GDM1 (cell line): ENCODE results near the gene LHX6.

ENCODE experiments used
- DNase-seq: peaks from one replicate; lab custom pipeline; 2025; lab: John Stamatoyannopoulos, UW

LHX6 gene

DNA sequence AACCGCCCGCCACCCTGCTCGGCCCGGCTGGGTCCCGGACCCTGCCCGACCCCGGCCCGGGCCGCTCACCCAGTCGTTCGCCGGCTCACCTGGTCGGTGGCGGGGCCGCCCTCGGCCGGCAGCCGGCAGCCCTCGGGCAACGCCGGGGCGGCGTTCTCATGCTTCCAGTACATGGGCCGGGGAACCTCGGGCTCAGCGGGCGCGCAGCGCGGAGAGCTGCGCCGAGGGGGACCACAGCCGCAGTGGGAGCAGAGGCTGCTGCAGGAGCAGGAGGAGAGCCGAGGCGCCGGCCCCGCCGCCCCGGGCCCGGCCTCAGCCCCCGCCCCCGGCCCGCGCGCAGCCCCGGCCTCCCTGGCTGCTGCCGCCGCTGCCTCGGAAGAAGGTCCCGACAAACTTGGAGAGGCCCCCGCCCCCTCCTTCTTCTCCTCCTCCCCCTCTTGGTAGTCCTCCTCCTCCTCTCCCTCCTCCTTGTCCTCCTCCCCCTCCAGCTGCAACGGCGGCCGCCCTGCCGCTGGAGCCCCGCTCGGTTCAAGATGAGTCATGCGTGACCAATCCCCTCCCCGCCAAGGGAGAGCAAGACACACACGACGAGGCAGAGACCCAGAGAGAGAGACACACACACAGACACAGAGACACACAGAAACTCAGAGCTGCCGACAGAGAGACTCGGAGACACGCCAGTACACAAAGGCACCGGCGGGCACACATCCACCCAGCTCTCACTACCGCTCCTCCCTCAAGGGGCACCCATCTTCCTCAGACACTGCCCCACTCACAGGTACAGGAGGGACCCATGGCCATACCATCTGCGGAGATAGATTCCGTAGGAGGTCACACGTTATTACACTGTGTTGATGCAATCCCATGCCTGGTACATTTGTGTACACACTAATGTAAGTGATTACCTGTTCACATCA lies at the start of gene LHX6:
Gene LHX6 (minus strand): TSS at position 390 of the 917 bp plus-strand sequence. CDS start 217 bp downstream, at position 173.
- no peak for DNase-seq

DNA sequence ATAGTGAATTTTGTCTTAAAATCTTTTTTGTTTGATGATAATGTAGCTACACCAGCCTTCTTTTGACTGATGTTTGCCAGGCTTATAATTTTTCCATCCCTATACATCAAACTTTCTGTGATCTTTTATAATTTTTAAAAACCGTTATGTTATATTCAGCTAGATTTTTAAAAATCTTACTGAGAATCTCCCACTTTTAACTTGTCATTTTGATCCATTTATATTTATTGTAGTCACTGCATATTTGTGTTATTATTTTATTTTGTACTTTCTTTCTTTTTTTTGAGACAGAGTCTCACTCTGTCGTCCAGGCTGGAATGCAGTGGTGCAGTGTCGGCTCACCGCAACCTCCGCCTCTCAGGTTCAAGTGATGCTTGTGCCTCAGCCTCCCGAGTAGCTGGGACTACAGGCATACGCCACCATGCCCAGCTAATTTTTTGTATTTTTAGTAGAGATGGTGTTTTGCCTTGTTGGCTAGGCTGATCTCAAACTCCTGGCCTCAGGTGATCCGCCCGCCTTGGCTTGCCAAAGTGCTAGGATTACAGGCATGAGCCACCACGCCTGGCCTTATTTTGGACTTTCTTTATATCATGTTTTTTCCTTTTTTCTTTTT lies 48.6 kb upstream of the LHX6 start:
- no peak for DNase-seq

DNA sequence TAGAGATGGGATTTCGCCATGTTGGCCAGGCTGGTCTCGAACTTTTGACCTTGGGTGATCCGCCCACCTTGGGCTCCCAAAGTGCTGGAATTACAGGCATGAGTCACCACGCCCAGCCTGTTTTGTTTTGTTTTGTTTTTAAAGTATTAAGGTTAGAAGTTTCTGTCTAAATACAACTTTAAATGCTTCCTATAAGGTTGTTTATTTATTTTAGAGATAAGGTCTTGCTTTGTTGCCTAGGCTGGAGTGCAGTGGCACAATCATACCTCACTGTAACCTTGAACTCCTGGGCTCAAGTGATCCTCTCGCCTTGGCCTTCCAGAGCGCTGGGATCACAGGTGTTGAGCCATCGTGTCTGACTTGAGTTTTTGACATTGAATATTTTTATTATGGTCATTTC lies 47.3 kb upstream of the LHX6 start:
- DNase-seq = no peak

DNA sequence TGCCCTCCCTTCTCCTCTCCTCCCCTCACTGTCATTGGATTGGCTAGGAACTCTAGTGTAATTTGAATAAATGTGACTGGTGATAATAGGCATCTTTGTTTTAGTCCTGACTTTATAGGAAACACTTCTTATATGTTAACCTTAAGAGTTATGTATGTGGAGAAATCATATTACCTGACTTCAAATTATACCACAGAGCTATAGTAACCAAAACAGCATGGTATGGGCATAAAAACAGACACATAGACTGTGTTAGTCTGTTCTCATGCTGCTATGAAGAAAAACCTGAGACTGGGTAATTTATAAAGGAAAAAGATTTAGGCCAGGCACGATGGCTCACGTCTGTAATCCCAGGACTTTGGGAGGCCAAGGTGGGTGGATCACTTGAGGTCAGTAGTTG lies 45.3 kb upstream of the LHX6 start:
- DNase-seq = no peak

DNA sequence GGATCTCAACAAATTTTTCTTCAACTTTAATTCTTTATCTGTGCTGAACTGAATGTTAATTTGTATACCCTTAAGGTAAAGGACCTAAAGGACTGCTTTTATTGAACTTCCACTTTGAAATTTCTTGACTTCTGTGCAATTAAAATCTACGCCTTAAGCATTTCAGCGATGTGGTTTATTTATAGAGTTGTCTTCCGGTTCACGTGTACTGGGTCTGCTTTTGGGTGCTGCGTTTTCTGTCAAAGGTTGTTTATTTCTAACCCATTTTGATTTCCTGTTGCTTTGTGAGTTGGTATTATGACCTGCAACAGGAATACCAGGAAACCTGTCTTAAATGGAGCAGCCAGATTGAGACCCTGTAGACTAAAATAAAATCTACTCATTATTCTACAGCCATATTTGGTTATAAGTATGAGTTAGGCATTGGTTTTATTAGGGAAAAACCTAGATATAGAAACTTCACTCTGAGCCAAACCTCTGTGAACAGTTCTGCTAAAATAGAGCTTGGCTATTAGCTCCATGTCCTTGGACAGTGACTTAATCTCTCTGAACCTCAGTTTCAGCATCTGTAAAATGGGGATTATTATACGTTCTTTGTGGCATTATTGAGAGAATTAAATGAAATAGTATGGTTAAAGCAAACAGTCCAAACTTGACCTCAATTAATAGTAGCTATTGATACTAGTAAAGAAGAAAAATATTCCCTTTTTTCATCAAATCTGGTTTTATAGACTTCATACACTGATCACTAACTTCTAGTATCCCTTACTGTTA lies 39.5 kb upstream of the LHX6 start:
- no peak for DNase-seq

DNA sequence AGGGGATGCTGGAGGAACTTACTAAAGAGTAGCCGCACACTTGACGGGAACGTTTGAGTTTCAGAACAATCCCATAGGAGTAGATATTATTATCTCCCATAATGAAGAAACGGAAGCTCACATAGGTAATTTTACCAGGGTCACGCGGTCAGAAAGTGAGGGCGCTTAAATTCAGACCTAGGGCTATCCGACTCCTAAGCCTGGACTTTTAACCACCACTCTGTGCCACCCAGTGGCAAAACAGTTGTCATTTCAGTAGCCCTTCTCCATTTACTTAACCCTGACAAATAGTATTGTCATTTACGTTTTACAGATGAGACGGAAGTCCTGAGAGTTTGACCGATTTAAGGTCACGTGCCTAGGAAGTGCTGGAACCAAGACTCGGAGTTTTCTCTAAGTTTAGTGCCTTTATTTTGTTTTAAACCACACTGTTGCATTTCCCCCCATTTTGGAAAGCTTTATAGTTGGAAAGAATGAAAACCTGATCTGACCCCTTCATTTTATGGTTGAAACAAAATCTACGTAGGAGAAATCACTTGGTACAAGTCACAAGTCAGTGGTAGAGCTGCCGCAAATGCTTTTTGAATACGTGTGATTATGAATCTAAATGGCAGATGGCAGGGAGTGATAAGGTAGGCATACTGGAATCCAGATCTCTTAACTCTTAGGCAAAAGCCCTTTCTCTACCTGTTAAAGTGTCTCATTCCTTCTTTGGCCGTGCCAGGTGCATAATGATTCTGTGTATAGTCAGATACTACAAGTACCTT lies 36.6 kb upstream of the LHX6 start:
- peak; percentile 8 for DNase-seq

DNA sequence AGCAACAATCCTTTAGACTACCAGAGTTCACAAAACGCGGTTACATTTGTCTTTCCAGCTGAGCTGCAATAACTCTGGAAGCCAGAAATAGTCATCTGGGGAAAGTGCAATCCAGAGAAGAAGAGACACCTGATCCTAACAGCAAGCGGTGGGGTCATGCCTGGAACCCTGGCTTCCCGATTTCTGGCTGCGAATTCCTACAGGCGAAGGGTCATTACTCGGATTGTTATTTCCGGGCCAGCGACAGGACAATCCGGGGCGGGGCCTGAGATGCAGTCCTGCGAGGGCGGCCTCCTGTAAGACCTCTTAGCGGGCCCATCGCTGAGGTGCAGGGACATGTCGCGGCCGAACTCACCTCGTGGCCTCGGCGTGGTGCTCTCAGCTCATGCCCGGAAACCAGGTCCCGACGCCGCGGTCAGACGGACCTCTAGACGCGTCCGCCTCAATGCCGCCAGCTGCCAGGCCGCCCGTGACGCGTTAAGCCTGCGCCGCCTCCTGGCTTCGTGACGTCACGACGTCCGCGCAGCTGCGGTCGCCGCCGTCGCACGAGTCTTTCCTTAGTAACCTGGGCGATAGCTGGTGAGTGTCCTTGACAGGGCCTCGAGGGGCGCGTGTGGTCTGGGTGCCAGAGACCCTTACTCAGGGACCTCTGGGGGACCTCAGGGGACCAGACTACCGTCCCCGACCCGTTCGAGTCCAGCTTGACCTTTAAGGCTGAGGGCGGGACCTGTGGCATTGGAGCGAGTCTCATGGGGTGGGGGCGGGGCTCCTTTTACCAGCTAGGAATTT lies 35.8 kb upstream of the LHX6 start, which contains the start of the genes MRRF and RBM18:
Gene MRRF (plus strand): TSS at position 523 of the 789 bp plus-strand sequence. CDS start 6,010 bp downstream, outside the sequence.
Gene RBM18 (minus strand): TSS at position 481 of the 789 bp plus-strand sequence. CDS start 3,348 bp downstream, outside the sequence.
- DNase-seq = peak; percentile 87

DNA sequence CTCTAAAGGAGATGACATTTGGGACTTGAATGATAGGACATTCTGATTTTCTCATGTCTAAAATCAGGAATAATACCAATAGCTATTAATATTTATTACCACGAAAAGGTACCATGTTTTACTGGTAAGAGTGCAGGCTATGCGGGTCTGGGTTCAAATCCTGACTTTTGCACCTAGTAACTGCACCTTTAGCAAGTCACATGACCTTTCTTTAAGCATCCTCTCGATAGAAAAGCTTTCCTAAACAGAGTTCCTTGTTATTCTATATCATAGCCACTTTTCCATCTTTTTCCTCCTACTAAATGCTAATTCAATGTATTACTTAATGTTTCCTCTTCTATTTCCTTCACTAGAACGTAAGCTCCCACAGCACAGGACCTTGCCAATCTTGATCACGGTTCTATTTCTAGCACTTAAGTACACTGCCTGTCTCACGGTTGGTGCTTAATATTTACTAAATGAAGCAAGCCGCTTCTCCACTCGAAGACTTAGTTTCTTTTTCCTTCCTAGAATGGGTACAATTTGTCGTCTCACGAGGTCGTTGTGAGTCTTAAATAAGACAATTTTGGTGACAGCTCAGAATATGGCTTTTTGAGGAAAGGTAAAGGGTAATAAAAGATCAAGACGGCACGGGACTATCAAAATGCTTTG lies 35.1 kb upstream of the LHX6 start:
- DNase-seq = no peak

DNA sequence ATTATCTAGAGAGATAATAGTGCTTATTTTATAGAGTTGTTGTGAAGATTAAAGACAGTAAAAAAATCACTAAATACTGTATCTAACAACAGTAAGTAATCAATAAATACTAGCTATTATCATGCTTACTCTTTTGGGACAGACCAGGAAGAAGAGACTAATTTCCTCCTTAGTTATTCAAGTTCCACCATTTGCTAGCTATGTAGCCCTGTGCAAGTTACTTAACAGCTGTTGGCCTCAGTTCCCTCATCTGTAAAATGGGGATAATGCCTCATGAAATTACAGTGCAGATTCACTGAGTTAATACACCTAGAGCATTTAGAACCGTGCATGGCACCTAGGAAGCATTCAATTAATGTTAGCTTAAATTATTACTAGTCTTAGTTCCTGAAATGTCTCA lies 33.3 kb upstream of the LHX6 start:
- no peak for DNase-seq

DNA sequence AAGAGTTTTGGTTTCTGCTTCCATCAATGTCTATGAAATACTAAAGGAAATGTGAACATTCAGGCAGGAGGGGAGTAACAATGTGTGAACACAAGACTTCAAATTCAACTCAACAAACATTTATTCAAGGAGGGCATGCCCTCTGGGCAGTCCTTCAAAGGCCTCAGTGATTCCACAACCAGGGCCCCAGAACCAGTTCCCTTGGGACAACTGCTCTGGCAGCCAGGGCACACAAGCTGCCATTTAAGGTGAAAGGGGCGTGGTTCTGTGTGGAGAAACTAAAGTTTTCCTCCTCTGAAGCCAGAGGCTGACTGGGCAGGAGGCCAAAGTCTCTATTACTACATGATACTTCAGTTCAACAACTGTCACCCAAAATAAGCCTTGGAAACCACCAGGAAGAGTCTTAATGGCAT lies 32.7 kb upstream of the LHX6 start:
- DNase-seq = no peak

DNA sequence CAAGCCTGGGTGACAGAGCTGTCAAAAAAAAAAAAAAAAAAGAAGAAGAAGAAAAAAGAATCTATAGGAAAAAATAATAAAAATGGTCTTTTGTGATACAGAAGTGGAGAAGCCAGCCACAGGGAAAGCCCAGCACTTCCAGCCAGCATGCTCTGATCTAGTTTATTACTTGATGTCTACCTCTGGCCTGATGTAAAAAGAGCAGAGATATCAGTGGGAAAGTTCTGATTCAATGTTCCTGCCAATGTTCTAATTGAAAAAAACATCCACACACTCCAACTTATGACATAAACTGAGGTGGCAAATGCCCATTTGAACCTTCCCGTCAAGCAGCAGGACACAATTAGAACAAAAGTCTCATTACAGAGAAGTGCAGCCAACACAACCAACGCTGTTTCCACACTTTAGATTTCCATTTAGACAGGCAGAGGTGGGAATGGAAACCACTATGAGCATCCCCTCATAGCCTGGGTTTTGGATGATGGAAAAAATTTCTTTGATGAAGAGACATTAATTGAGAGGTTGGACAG lies 30.2 kb upstream of the LHX6 start:
- no peak for DNase-seq

DNA sequence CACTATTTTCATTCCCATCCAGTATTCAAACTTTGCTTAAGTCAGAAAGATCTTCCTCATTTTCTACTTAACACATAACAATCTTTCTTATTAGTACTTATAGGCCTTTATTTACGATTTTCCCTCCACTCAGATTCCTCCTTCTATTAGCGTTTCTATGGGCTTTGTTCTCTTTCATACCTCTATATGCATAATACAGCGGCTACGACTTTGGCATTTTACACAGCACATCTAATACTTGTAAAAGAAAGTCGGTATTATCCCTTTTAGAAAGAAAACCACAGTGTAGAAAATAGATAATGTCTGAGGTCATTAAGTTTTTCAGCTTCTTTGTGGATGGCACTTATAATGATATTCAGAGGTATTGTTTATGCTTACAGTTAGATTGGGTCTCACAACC lies 27.4 kb upstream of the LHX6 start:
- no peak for DNase-seq

DNA sequence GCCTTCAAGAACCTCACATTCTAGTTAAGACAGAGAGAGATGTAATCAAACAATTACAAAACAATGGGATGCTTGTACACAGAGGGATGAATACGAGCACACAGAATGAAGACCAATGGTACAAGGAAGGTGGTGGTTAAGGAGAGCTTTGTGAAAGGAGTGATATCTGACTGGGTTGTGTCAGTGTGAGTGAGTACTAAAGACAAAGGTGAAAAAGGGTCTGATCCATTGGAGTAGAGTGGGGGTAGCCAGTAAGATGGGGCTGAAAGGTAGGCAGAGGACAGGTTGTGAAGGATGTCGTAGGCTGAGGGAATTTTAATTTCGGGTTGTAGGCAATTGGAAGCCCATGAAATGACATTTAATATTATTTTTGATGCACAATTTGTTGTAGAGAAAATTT lies 26.0 kb upstream of the LHX6 start:
- DNase-seq = no peak

DNA sequence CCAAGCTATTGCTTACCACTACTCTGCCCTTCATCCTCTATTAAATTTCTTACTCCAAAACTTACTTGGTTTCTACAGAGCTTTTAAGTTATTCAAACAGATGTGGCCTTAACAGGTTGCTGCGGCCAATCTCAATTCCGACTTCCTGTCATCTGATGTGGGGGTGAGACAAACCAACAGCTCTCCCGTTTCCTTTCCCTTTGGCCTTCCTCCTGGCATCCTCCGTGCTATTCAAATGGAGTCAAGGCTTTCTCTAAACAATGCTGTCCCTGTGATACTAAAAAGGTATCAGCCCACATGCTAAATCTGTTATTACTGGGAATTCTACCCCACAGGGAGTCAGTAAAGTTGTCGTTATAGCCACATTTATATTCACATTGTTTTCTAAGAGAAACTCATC lies 24.0 kb upstream of the LHX6 start:
- no peak for DNase-seq

DNA sequence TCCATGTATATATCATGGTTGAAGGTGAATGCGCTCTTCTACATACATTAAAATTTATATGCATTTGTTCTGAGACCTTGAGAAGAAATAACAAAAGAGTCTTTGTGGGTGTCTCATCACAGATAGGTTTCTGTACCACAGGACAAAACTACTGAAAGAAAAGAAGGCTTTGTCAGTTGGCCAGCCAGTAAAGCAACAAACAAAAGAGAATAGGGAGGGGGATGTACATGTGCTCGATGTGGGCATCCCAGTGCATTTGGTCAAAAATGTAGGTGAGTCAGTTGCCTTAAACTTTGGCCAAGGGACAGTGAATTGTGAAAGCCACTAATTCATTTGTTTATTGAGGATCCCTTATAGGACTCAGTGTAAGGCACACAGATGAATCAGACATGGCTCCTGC lies 22.6 kb upstream of the LHX6 start:
- DNase-seq = no peak

DNA sequence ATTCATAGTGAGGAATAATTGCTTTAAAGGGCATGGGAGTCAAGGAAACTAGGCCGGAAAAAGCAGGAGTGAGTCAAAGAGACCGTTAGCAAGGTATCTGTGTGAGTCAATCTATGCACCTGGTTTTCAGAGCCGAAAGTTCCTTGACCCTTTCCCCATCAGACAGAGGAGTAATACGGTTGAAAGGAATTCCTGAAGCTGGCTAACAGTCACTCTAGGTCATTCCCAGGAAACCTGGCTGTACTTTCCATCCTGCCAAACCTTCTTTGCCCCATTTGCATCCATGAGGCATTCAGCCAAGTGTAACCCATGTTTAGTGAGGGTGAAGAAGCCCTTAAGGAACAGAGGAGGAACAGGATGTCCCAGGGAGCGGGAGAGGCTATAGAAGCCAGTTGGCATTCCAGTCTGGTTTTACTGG lies 19.7 kb upstream of the LHX6 start:
- DNase-seq = no peak

DNA sequence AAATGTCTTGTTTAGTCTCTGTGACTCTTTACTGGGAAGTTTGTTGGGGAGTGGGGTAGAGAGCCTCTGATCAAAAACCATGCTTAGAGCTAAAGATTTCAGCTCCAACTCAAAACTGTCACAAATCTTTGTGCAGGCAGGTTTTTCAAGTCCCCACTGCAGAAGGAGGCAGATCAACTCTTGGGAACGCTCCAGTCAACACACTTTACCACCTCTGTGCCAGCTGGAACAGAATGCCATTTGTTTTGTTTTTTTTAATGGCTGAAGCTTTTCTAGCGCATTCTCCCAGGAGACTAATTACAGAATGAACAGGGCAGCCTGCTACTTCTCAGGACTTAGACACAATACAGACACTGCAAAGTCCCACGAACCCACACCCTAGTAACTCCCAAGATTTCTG lies 17.9 kb upstream of the LHX6 start:
- DNase-seq = no peak

DNA sequence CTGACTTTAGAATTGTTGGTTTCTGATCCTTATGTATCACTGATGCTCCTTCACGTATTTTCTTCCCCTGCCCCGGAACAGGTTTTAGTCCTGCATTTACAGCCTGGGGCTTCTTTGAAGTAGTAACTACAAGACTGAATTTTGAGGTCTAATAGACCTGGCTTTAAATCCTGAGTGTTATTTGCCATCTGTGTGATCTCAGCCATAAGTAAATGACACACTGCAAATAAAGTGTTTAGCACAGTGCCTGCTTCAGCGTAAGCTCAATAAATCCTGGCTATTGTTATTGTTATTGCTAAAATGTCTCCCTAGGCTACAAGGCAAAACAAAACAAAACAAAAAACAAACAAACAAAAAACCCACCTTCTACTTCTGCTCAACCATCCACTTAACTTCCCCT lies 15.6 kb upstream of the LHX6 start:
- DNase-seq = no peak

DNA sequence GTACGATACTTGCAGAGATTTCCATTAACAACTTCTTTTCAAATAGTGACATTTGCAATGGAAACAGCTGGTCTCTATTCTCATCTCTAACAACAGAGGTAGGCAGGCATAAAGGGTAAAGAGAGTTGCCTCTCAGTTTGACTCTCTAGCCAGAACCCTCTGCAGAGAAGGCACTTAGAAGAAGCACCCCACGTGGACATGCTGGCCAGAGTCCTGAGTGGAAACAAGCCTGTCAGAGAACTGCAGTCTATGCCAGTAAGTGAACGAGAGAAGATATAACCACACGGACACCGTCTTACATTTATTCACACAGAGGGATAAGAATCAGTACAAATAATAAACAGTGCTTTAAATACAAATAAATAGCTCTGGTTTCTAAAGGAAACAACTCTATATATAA lies 11.0 kb upstream of the LHX6 start:
- DNase-seq = no peak

DNA sequence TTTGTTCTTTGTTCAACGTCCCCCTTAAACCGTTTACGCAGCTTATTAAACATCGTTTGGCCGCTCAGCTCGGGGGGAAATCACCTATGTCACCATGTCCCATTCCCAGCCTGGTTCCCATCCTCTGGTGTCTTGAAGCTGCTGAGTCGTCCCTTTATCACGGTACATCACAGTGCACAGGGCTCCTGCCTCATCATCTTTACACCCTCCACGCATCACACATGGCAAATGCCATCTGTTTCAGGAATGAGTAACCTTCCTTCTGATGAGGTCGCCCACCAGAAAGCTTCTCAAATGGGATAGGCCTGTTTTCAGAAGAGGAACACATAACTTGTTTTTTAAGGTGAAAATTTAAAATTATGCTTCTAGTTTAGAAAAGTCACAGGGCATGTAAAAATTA lies 7.9 kb upstream of the LHX6 start:
- DNase-seq = no peak
